GM18858 (cell line): ENCODE results near the gene ROBO2.

ENCODE experiments used
- ATAC-seq: cut with Tn5 transposase; IDR thresholded peaks from one replicate; pipeline ENCODE4 v1.9.1; 2021; ENCODE audit not compliant: unreplicated experiment

Gene ROBO2

GRCh38 chr3:77324105-77324504 lies 284.2 kb downstream of the ROBO2 start:
- ATAC-seq, result no peak

GRCh38 chr3:77325280-77325679 lies 285.4 kb downstream of the ROBO2 start:
- no peak for ATAC-seq

- ATAC-seq, result no peak
Observed at GRCh38 chr3:77325702-77326101, 285.8 kb downstream of the ROBO2 start.

GRCh38 chr3:77326586-77326985 lies 286.7 kb downstream of the ROBO2 start:
- ATAC-seq, result no peak

DNA sequence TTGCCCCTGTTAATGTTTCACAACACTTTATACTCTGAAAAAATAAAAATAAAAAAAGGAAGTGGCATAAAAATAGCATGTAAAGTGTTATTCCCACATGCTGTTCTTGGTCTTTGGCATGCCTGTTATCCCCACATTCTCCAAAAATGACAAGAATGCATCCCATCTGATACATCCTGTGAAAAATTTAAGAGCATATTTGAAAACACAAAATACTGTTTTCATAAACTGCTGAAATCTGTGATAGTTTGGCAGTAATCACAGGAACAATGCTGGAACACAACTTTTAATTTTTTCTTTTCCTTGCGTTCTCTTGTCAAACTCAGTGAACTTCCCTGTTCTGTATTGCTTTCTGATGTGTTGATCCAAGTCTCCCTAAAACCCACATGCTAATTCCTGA lies 288.8 kb downstream of the ROBO2 start:
- ATAC-seq, result no peak

DNA sequence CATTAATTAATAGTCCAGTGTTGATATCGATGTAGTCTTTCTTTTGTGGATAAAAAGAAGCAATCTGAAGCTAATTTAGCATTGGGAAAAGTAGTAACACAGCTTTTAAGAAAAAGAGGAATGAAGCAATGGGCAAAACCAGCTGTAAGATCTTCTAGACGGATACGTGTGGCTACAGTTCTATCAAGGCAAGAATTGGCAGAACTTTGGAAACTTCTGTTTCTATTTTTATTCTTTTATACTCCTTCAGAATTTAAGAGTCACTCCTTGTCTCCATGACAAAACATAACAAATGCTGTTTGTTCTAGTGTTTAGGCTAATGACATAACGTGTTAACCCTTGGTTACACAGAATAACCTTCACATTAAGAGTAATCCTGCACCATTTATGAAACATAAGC lies 289.2 kb downstream of the ROBO2 start:
- no peak for ATAC-seq

DNA sequence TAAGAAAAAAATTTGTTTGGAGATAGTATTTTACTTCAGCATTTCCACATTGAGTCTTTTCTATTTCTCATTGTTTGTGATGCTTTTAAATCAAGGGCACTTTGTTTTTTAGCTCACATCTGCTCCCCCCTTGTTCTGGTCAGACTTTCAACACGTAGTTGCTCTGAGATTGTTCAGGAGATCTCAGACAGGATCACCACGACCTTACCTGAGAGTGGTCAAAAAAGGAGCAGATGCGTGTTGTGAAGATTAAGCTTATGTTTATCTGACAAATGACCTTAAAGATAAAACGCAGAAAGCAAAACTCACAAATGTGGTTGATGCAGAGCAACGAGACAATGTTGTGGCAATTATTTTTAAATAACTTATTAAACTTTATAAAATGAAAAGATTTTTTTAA lies 298.3 kb downstream of the ROBO2 start:
- ATAC-seq, result no peak

DNA sequence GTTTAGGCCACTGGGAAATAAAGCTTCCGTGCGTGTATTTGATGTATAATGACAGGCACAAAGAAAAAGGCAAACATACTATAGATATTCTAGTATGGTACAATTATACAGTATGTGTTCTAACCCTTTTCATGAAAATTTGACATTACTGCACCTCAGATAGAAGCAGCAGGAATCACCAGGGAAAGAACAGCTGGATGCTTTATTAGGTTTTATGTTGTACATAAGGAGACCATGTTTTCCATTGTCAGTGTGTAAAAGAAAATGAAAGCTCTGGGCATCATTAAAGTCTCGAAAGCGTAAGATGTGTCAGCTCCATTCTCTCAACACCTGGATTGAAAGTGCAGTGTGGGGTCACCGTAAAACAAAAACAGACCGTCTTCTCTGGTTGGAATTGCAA lies 302.1 kb downstream of the ROBO2 start:
- no peak for ATAC-seq

- ATAC-seq, result no peak
Observed at GRCh38 chr3:77342688-77343087, 302.8 kb downstream of the ROBO2 start.

DNA sequence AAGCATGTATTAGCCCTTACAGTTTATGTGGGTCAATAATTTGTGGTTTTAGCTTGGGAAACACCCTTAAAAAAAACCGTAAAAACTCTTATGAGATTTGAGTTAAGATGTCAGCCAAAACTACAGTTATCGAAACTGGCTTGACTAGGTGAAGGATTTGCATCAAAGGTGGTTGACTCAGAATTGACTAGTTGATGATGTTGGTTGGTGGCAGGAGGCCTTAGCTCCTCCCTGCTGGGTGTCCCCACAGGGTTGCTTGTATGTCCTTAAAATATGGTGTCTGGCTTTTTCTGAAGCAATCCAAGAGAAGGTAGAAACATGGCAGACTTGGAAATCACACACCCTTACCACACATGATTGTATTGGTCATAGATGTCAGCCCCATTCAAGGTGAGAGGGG lies 305.1 kb downstream of the ROBO2 start:
- ATAC-seq, result no peak

GRCh38 chr3:77348244-77348855 lies 308.5 kb downstream of the ROBO2 start:
- ATAC-seq, result no peak

- no peak for ATAC-seq
Observed at GRCh38 chr3:77354958-77355357, 315.1 kb downstream of the ROBO2 start.

GRCh38 chr3:77362936-77363335 lies 323.0 kb downstream of the ROBO2 start:
- no peak for ATAC-seq

GRCh38 chr3:77365152-77365551 lies 325.3 kb downstream of the ROBO2 start:
- no peak for ATAC-seq

DNA sequence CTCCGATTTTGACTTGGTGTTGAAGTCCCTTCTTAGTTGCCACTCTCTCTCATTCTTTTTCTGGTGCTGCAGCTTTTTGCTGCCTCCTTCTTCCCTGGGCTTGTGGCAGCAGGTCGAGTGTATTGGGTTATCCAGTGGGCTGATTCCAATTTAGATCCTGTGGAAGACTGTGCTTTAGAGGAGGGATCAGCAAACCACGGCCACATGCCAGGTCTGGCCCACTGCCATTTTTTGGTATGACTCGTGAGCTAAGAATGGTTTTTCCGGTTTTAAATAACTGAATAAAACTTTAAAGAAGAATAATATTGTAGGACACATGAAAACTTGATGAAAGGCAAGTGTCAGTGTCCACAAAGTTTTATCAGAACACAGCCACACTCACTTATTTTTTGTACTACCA lies 330.5 kb downstream of the ROBO2 start:
- ATAC-seq, result no peak

- ATAC-seq, result no peak
Observed at GRCh38 chr3:77372018-77372417, 332.1 kb downstream of the ROBO2 start.

DNA sequence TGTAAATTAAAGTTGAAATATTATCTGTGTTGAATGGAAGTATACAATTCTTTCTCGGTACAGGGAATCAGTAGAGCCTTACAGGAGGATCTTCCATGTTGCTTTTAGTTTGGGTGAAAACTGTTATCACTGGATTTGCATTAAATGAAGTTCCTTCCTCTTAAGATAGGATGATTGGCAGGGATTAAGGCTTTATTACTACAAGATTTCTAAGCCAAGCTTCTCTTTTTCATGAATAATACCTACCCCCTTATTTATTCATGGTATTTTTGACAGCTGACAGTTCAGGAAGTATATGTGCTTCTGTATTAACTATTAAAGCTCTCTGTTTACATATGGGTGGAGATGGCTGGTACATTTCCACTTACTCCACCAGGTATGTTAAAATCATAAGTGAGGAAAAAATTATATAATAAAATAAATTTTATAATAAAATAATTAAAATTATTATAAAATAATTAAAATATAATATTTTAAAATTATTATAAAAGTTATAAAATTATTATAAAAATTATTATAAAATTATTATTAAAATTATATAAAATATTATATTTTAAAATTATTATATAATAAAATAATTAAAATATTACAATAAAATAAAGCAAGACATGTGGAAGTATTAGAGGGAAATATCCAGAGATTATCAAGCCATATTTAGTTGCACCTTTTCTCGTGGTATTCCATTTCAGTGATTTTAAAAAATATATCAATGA lies 332.9 kb downstream of the ROBO2 start:
- ATAC-seq, result no peak

- ATAC-seq, result no peak
Observed at GRCh38 chr3:77373619-77374018, 333.7 kb downstream of the ROBO2 start.

DNA sequence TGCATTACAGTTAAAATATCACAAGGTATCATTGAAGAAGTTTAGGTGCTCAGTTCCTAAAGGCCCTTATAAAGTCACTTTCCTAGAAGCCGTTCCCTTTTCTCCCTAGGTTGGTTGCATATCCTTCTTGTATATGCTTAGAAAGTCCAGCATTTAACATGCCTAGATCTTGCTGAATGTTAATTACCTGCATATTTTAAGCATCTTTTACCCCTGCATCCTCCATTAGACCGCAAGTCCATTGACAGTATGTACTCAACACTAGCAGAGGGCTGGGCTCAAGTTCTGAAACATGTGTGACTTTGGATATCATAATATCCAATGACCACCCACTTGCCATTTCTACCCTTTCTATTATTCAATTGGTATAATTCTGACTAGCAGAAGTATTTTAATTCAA lies 336.6 kb downstream of the ROBO2 start:
- ATAC-seq, result no peak

- no peak for ATAC-seq
Observed at GRCh38 chr3:77377717-77378116, 337.8 kb downstream of the ROBO2 start.

DNA sequence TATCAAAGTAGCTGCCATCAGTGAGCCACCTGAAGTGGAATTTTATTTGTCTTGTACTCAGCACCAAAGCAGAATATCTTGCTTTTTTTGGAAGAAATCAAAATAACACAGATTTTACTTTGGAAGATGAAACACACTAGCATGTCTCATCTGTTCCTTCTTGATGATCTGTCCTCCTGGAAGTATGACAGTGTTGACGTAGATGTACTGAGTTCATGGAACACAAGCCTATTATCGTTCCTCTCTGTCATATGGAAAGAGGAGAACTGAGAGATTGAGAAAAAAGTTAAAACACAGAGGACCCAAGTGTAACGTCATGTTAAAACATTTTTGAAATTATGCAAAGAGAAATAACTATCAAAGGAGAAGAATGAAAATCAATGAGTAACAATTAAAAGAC lies 340.2 kb downstream of the ROBO2 start:
- ATAC-seq, result no peak

- ATAC-seq, result no peak
Observed at GRCh38 chr3:77381431-77381830, 341.5 kb downstream of the ROBO2 start.

- ATAC-seq, result no peak
Observed at GRCh38 chr3:77392181-77392580, 352.3 kb downstream of the ROBO2 start.
